ENCODE results near the gene GPR171.

DNA sequence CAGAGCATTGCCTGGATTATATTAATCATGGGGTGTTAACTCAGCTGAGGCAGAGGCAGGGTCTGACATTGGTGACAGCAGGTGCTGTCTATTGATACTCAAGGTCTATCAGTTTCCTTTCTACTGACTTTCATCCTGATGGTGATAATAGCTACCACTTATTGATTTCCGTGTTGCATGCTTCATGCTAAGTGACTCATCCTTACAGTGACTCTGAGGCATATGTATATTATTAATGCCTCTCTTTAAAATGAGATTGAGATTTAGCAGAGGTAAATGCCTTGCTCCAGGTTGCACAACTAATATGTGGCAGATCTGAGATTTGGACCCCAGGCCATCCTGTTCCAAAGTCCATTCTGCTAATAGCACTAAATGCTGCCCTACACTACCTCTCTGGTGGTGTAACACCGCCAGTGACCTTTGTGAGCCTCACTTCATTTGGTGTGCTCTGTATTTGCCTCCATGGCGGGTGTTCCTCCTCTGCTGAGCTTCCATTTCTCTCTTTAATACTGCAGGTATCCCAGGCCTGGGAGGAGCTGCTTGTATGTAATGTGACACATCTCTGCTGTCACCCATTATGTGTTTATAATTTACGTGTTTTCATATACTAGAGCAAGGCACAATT is 50.4 kb downstream of the GPR171 start:
- no peak for TF ChIP-seq POLR2A (IDR thresholded peaks at IDR 0.05)
- TF ChIP-seq, protein P1, sequence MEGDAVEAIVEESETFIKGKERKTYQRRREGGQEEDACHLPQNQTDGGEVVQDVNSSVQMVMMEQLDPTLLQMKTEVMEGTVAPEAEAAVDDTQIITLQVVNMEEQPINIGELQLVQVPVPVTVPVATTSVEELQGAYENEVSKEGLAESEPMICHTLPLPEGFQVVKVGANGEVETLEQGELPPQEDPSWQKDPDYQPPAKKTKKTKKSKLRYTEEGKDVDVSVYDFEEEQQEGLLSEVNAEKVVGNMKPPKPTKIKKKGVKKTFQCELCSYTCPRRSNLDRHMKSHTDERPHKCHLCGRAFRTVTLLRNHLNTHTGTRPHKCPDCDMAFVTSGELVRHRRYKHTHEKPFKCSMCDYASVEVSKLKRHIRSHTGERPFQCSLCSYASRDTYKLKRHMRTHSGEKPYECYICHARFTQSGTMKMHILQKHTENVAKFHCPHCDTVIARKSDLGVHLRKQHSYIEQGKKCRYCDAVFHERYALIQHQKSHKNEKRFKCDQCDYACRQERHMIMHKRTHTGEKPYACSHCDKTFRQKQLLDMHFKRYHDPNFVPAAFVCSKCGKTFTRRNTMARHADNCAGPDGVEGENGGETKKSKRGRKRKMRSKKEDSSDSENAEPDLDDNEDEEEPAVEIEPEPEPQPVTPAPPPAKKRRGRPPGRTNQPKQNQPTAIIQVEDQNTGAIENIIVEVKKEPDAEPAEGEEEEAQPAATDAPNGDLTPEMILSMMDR (IDR thresholded peaks at IDR 0.05): no peak
